Body of pancreas (tissue), 4 donors: ENCODE measurements around the gene RRAGD. TPM values are rescaled to one million over a fixed set of nuclear protein-coding genes. Genes with fewer than 3 reads are reported as not detected.

Source experiments
- ATAC-seq: fragments of 150-250 bp; one replicate; pipeline ENCODE4 v1.9.1; 2016
- DNase-seq, 4 donors: peaks; one replicate each; pipeline ENCODE4 v3.0.0-alpha.2; 2019
- H3K27ac ChIP-seq, 4 donors: fragments of 200-600 bp; sonication (generic); 1 replicate in 3 of 4; 2 replicates in 1 of 4; pipeline versions ENCODE4 v1.5.1 to v1.6.1; 2016 to 2019; ENCODE audit warnings: mild to moderate bottlenecking in 1 of 4, mixed read lengths in 1 of 4, moderate library complexity in 1 of 4
- H3K27me3 ChIP-seq, 2 donors: fragments of 200-600 bp; sonication (generic); one replicate each; pipeline ENCODE4 v1.6.0; 2016; ENCODE audit warnings: mild to moderate bottlenecking in 1 of 2
- H3K36me3 ChIP-seq, 2 donors: fragments of 200-600 bp; sonication (generic); replicated peaks in 1 of 2; 2 replicates each; pipeline ENCODE4 v1.5.1; 2016; ENCODE audit warnings: low read depth in 2 of 2; ENCODE audit not compliant: insufficient read depth in 1 of 2
- H3K4me1 ChIP-seq: fragments of 200-600 bp; sonication (generic); one replicate; pipeline ENCODE4 v1.6.0; 2016
- H3K4me3 ChIP-seq, 2 donors: fragments of 200-600 bp; sonication (generic); 1 replicate in 1 of 2; 2 replicates in 1 of 2; pipeline ENCODE4 v1.5.1; 2016 to 2019
- H3K9me3 ChIP-seq, 3 donors: fragments of 200-600 bp; sonication (generic); 1 replicate in 2 of 3; 2 replicates in 1 of 3; pipeline ENCODE4 v1.5.1; 2016
- POLR2A ChIP-seq, 3 donors: fragments of 450-650 bp; IDR thresholded peaks; one replicate each; pipeline ENCODE4 v1.6.1; 2016; ENCODE audit warnings: antibody characterized with exemption in 3 of 3, mild to moderate bottlenecking in 2 of 3
- WGBS, 2 donors: methylation state at CpG; one replicate each; pipeline ENCODE4 v1.1.5; 2017; 5-methylcytosine and 5-hydroxymethylcytosine counted together
- intact Hi-C: fragments of 100-400 bp; cut with DNase I; formaldehyde crosslinking; loops from one replicate; pipeline ENCODE4 v1.15.1; 2023
- total RNA-seq, 2 donors: library from RNA; depleted of rRNA; stranded (reverse); fragments of >200 nt; gene quantifications; one replicate each; pipeline ENCODE4 v1.1.0, GENCODE V29; 2016
- TF ChIP-seq, protein P1 (sequence below), 7 experiments: fragments of 450-650 bp in 4 of 7; fragments of 200-600 bp in 3 of 7; sonication (generic) in 3 of 7; IDR thresholded peaks; one replicate each; pipeline ENCODE4 v1.5.1; 2016 to 2019; ENCODE audit warnings: antibody characterized with exemption in 7 of 7

The RRAGD gene
- total RNA-seq, 2 donors from 2014 or later, result 9.2 to 9.3 TPM

DNA sequence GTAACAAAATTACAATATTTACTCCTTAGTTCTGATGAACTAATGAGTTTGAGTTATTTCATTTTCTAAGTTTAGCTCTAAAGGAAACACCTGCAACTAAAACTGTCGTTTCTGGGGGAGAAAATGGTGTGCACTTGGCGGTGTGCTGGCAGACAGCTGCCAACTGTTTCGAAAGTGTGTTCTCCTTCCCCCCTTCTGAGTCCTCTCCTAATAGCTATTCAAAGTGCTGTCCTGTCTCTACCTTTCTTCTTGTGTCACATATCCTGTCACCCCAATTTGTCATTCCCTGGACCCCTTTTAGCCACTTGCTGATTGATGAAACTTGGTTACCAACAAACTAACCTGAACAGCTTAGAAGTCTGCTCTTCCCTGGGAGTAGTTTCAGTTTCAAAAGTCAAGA, 54.7 kb downstream of the RRAGD start:
- no peaks in the 10 kb centered on the region for H3K36me3 ChIP-seq
- ATAC-seq, result no peak
- intact Hi-C loops, result no loop called here
- WGBS, 2 donors, result 55 to 57% methylated on average over 3 of the region's 3 CpGs
- TF ChIP-seq, protein P1, sequence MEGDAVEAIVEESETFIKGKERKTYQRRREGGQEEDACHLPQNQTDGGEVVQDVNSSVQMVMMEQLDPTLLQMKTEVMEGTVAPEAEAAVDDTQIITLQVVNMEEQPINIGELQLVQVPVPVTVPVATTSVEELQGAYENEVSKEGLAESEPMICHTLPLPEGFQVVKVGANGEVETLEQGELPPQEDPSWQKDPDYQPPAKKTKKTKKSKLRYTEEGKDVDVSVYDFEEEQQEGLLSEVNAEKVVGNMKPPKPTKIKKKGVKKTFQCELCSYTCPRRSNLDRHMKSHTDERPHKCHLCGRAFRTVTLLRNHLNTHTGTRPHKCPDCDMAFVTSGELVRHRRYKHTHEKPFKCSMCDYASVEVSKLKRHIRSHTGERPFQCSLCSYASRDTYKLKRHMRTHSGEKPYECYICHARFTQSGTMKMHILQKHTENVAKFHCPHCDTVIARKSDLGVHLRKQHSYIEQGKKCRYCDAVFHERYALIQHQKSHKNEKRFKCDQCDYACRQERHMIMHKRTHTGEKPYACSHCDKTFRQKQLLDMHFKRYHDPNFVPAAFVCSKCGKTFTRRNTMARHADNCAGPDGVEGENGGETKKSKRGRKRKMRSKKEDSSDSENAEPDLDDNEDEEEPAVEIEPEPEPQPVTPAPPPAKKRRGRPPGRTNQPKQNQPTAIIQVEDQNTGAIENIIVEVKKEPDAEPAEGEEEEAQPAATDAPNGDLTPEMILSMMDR (IDR thresholded peaks at IDR 0.05), result no peak
- TF ChIP-seq POLR2A (IDR thresholded peaks at IDR 0.05), result no peak
- H3K9me3 ChIP-seq, result no peaks in the 10 kb centered on the region
- no peak overlapping the region for H3K27ac ChIP-seq
- DNase-seq, result no peak
- no peaks in the 10 kb centered on the region for H3K27me3 ChIP-seq
- H3K4me3 ChIP-seq, result no peak overlapping the region
- peaks cover 6% of the 10 kb centered on the region for H3K4me1 ChIP-seq

- no peaks in the 10 kb centered on the region for H3K36me3 ChIP-seq
- TF ChIP-seq POLR2A (IDR thresholded peaks at IDR 0.05), result no peak
- TF ChIP-seq, protein P1 (IDR thresholded peaks at IDR 0.05), result no peak
- intact Hi-C loops, result no loop called here
- no peak overlapping the region for H3K27ac ChIP-seq
- H3K27me3 ChIP-seq, result no peaks in the 10 kb centered on the region
- peaks cover 6% of the 10 kb centered on the region for H3K4me1 ChIP-seq
- H3K4me3 ChIP-seq, result no peak overlapping the region
- H3K9me3 ChIP-seq, result no peaks in the 10 kb centered on the region
- ATAC-seq (no peak), DNase-seq (no peak)
- WGBS, 2 donors, result 47 to 56% methylated on average over 1 of the region's 1 CpG
These were observed 55.4 kb downstream of the RRAGD start for GRCh38 chr6:89356642-89357170.

GRCh38 chr6:89355511-89356194, 56.4 kb downstream of the RRAGD start:
- peaks cover 13% of the 10 kb centered on the region for H3K4me1 ChIP-seq
- DNase-seq (no peak), ATAC-seq (no peak)
- intact Hi-C loops, result no loop called here
- no peaks in the 10 kb centered on the region for H3K27me3 ChIP-seq
- H3K9me3 ChIP-seq, result no peaks in the 10 kb centered on the region
- no peak overlapping the region for H3K4me3 ChIP-seq
- H3K36me3 ChIP-seq, result no peaks in the 10 kb centered on the region
- no peak overlapping the region for H3K27ac ChIP-seq
- WGBS, 2 donors, result 89 to 91% methylated on average over 2 of the region's 2 CpGs
- TF ChIP-seq, protein P1 (IDR thresholded peaks at IDR 0.05), result no peak
- no peak for TF ChIP-seq POLR2A (IDR thresholded peaks at IDR 0.05)

DNA sequence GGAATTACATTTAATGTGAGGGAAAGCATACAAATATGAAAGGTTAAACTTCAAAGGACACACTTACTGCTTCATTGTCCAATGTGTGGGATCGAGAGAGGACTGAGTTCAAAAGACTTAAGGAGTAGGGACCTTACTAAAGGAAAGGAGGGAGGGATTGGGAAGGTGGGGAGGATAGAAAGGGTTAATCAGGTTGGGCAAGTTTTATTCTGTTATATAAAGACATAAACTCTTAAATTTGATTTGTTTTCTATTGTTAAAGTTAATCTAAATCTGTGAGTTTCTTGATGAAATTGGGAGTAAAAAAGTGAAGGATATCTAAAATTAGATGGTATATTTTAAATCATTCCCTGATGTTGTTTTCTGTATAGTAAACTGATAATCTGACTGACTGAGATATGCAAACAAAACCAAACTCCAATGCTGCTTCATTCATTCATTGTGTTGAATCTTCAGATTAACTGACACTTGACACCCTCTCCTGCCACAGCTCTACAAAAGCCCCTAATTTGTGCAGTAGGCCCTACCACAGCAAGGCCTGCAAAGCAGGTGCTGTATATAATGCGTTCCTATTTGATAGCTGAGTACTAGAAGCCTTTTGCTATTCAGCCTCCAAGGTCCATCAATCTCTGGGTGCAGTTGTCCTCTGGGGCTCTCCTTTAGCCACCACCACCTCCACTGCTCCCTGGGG, 58.2 kb downstream of the RRAGD start:
- intact Hi-C loops, result no loop called here
- Histone ChIP-seq H3K4me1 (peaks cover 28% of the 10 kb centered on the region), H3K36me3 (no peaks in the 10 kb centered on the region), H3K9me3 (no peaks in the 10 kb centered on the region), H3K27me3 (no peaks in the 10 kb centered on the region), H3K27ac (peak overlapping the region in 1 of 4 donors; percentile 98), H3K4me3 (no peak overlapping the region)
- DNase-seq (no peak), ATAC-seq (no peak)
- WGBS, 2 donors, result 84 to 88% methylated on average over 2 of the region's 2 CpGs
- no peak for TF ChIP-seq POLR2A (IDR thresholded peaks at IDR 0.05)

DNA sequence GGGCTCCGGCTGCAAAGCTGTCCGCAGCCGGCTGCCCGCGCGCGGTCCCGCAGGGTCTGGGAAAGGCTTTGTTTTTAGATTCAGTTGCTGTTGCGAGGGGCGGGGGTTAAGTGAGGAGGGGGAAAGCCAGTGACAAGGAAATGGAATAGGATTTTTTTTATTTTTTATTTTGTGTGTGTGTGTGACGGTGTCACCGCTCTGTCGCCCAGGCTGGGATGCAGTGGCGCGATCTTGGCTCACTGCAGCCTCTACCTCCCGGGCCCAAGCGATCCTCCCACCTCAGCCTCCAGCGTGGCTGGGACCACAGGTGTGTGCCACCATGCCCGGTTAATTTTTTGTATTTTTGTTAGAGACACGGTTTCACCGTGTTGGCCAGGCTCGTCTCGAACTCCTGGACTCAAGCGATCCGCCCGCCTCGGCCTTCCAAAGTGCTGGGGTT, 58.9 kb downstream of the RRAGD start:
- ATAC-seq (no peak), DNase-seq (no peak)
- intact Hi-C loops, result no loop called here
- Histone ChIP-seq H3K27me3 (no peaks in the 10 kb centered on the region), H3K4me1 (peaks cover 35% of the 10 kb centered on the region), H3K27ac (peak overlapping the region; percentile 98 to 100 (median 98)), H3K9me3 (no peaks in the 10 kb centered on the region), H3K36me3 (no peaks in the 10 kb centered on the region), H3K4me3 (peak overlapping the region; percentile 6 to 99)
- TF ChIP-seq POLR2A (IDR thresholded peaks at IDR 0.05), result no peak
- TF ChIP-seq, protein P1 (IDR thresholded peaks at IDR 0.05), result no peak
- 47 to 57% methylated on average over 23 to 27 of the region's 27 CpGs for WGBS, 2 donors
